HG02623 (cell line): ENCODE measurements around the gene TBX2.

Source experiments
- ATAC-seq: cut with Tn5 transposase; IDR thresholded peaks from one replicate; pipeline ENCODE4 v1.9.1; 2021; ENCODE audit warnings: moderate library complexity; ENCODE audit not compliant: unreplicated experiment

TBX2 gene

GRCh38 chr17:61450641-61451537 lies 51.2 kb downstream of the TBX2 start:
- no peak for ATAC-seq

- no peak for ATAC-seq
These were observed 52.1 kb downstream of the TBX2 start for GRCh38 chr17:61451538-61452300.

GRCh38 chr17:61452301-61453290 lies 53.0 kb downstream of the TBX2 start, which contains the start of gene TBX4:
TSS of gene TBX4 (plus strand) at chr17:61452422. CDS start at chr17:61456491, 4,069 bp downstream.
- ATAC-seq, result no peak

- no peak for ATAC-seq
These were observed 54.1 kb downstream of the TBX2 start for GRCh38 chr17:61453566-61454380.

GRCh38 chr17:61454381-61455323 lies 55.0 kb downstream of the TBX2 start:
- no peak for ATAC-seq

- ATAC-seq, result no peak
These were observed 55.8 kb downstream of the TBX2 start for GRCh38 chr17:61455324-61456060.

- no peak for ATAC-seq
These were observed 56.5 kb downstream of the TBX2 start for GRCh38 chr17:61456061-61456681.

- ATAC-seq, result no peak
These were observed 57.1 kb downstream of the TBX2 start for GRCh38 chr17:61456688-61457225.

- ATAC-seq, result no peak
These were observed 57.8 kb downstream of the TBX2 start for GRCh38 chr17:61457226-61457983.

GRCh38 chr17:61458000-61458399 lies 58.4 kb downstream of the TBX2 start:
- ATAC-seq, result no peak

GRCh38 chr17:61458421-61459141 lies 58.9 kb downstream of the TBX2 start:
- ATAC-seq, result no peak
